HEK293 (cell line): ENCODE results near the gene CAT.

Experiments used
- CTCF ChIA-PET: fragments of 350-600 bp; formaldehyde crosslinking; extraction: SDS; loops from one replicate; lab custom pipeline; 2021; ENCODE audit warnings: antibody characterized with exemption; lab: Yijun Ruan, JAX
- POLR2A ChIA-PET: fragments of 300-600 bp; formaldehyde crosslinking; extraction: SDS; loops from one replicate; lab custom pipeline; 2020; ENCODE audit warnings: antibody characterized with exemption, inconsistent platforms; lab: Yijun Ruan, JAX
- H3K27ac ChIP-seq: fragments of 200-500 bp; sonication (Bioruptor generic); 2 replicates; pipeline ENCODE4 v1.5.1; 2014; ENCODE audit warnings: low read depth, low read length, control low read depth, inconsistent platforms; ENCODE audit errors: extremely low read depth
- H3K36me3 ChIP-seq, 2 experiments: fragments of 200-500 bp in 1 of 2; sonication (Bioruptor generic) in 1 of 2; 1 replicate in 1 of 2; 2 replicates in 1 of 2; pipeline ENCODE4 v1.5.1; 2014 to 2017; ENCODE audit warnings: inconsistent platforms in 2 of 2, low read length in 2 of 2; ENCODE audit not compliant: control insufficient read depth in 2 of 2, insufficient read depth in 1 of 2
- H3K4me1 ChIP-seq: fragments of 200-500 bp; sonication (Bioruptor generic); 2 replicates; pipeline ENCODE4 v1.5.1; 2014; ENCODE audit warnings: mild to moderate bottlenecking, low read length, inconsistent platforms; ENCODE audit not compliant: control insufficient read depth, insufficient read depth
- H3K4me3 ChIP-seq: 2 replicates; pipeline ENCODE4 v1.5.1; 2011; ENCODE audit warnings: low read depth, mild to moderate bottlenecking, control low read depth, low read length, moderate library complexity
- H3K9me3 ChIP-seq: fragments of 200-500 bp; sonication (Bioruptor generic); 2 replicates; pipeline ENCODE4 v1.5.1; 2014; ENCODE audit warnings: low read depth, low read length, inconsistent platforms; ENCODE audit not compliant: control insufficient read depth, insufficient read depth
- GLI2 ChIP-seq: fragments of 450-650 bp; formaldehyde crosslinking; IDR thresholded peaks from 2 replicates; pipeline ENCODE4; 2017; ENCODE audit warnings: missing biosample characterization, missing genetic modification characterization, low read depth, borderline replicate concordance
- HIC1 ChIP-seq: fragments of 450-650 bp; formaldehyde crosslinking; IDR thresholded peaks from 2 replicates; pipeline ENCODE4 v1.5.1; 2016; ENCODE audit warnings: missing biosample characterization, missing genetic modification characterization
- OSR2 ChIP-seq: fragments of 450-650 bp; formaldehyde crosslinking; IDR thresholded peaks from 2 replicates; pipeline ENCODE4 v1.5.1; 2016; ENCODE audit warnings: missing biosample characterization, missing genetic modification characterization
- SCRT1 ChIP-seq: fragments of 450-650 bp; formaldehyde crosslinking; IDR thresholded peaks from 2 replicates; pipeline ENCODE4 v1.5.1; 2016; ENCODE audit warnings: missing biosample characterization, missing genetic modification characterization, borderline replicate concordance
- SP2 ChIP-seq: fragments of 450-650 bp; formaldehyde crosslinking; IDR thresholded peaks from 2 replicates; pipeline ENCODE4 v1.5.1; 2016; ENCODE audit warnings: missing biosample characterization, missing genetic modification characterization
- ZBTB7A ChIP-seq: fragments of 450-650 bp; formaldehyde crosslinking; IDR thresholded peaks from 2 replicates; pipeline ENCODE4 v1.5.1; 2016; ENCODE audit warnings: low read depth, missing biosample characterization, missing genetic modification characterization
- ZNF10 ChIP-seq: fragments of 450-650 bp; formaldehyde crosslinking; IDR thresholded peaks from 2 replicates; pipeline ENCODE4 v1.5.1; 2017; ENCODE audit warnings: missing biosample characterization, missing genetic modification characterization
- ZNF112 ChIP-seq: fragments of 450-650 bp; formaldehyde crosslinking; IDR thresholded peaks from 2 replicates; pipeline ENCODE4 v1.5.0; 2017; ENCODE audit warnings: missing biosample characterization, missing genetic modification characterization
- ZNF121 ChIP-seq: fragments of 450-650 bp; formaldehyde crosslinking; IDR thresholded peaks from 2 replicates; pipeline ENCODE4 v1.5.1; 2016; ENCODE audit warnings: missing biosample characterization, missing genetic modification characterization
- ZNF138 ChIP-seq: fragments of 450-650 bp; formaldehyde crosslinking; IDR thresholded peaks from 2 replicates; pipeline ENCODE4 v1.5.1; 2016; ENCODE audit warnings: missing biosample characterization, missing genetic modification characterization, borderline replicate concordance
- ZNF2 ChIP-seq: fragments of 450-650 bp; formaldehyde crosslinking; IDR thresholded peaks from 2 replicates; pipeline ENCODE4 v1.5.1; 2016; ENCODE audit warnings: missing biosample characterization, missing genetic modification characterization
- ZNF202 ChIP-seq: fragments of 450-650 bp; formaldehyde crosslinking; IDR thresholded peaks from 2 replicates; pipeline ENCODE4 v1.5.1; 2016; ENCODE audit warnings: missing biosample characterization, missing genetic modification characterization, borderline replicate concordance
- ZNF354C ChIP-seq: fragments of 450-650 bp; formaldehyde crosslinking; IDR thresholded peaks from 2 replicates; pipeline ENCODE4 v1.5.1; 2016; ENCODE audit warnings: missing biosample characterization, missing genetic modification characterization, low read depth, borderline replicate concordance
- ZNF398 ChIP-seq: fragments of 450-650 bp; formaldehyde crosslinking; IDR thresholded peaks from 2 replicates; pipeline ENCODE4 v1.5.1; 2017; ENCODE audit warnings: missing biosample characterization, missing genetic modification characterization
- ZNF510 ChIP-seq: fragments of 450-650 bp; formaldehyde crosslinking; IDR thresholded peaks from 2 replicates; pipeline ENCODE4 v1.5.1; 2018; ENCODE audit warnings: mild to moderate bottlenecking, missing genetic modification characterization, missing biosample characterization; ENCODE audit not compliant: insufficient replicate concordance
- ZNF548 ChIP-seq: fragments of 450-650 bp; formaldehyde crosslinking; IDR thresholded peaks from 2 replicates; pipeline ENCODE4 v1.5.1; 2016; ENCODE audit warnings: missing biosample characterization, missing genetic modification characterization
- ZNF623 ChIP-seq: fragments of 450-650 bp; formaldehyde crosslinking; IDR thresholded peaks from 2 replicates; pipeline ENCODE4 v1.5.1; 2016; ENCODE audit warnings: missing biosample characterization, missing genetic modification characterization
- ZNF707 ChIP-seq: fragments of 450-650 bp; formaldehyde crosslinking; IDR thresholded peaks from 2 replicates; pipeline ENCODE4 v1.5.1; 2016; ENCODE audit warnings: missing biosample characterization, missing genetic modification characterization
- ZNF768 ChIP-seq: fragments of 450-650 bp; formaldehyde crosslinking; IDR thresholded peaks from 2 replicates; pipeline ENCODE4 v1.5.1; 2018; ENCODE audit warnings: missing biosample characterization, mild to moderate bottlenecking, missing genetic modification characterization
- TF ChIP-seq, protein P1 (sequence below): fragments of 450-650 bp; formaldehyde crosslinking; IDR thresholded peaks from 2 replicates; pipeline ENCODE4 v1.5.1; 2017; ENCODE audit warnings: missing biosample characterization, missing genetic modification characterization
- TF ChIP-seq, protein P2 (sequence below): fragments of 450-650 bp; formaldehyde crosslinking; IDR thresholded peaks from 2 replicates; pipeline ENCODE4 v1.5.1; 2016; ENCODE audit warnings: missing biosample characterization, missing genetic modification characterization
- TF ChIP-seq, protein P3 (sequence below): fragments of 450-650 bp; formaldehyde crosslinking; IDR thresholded peaks from 2 replicates; pipeline ENCODE4 v1.5.1; 2016; ENCODE audit warnings: missing biosample characterization, missing genetic modification characterization
- TF ChIP-seq, protein P4 (sequence below): fragments of 450-650 bp; formaldehyde crosslinking; IDR thresholded peaks from 2 replicates; pipeline ENCODE4 v1.5.1; 2016; ENCODE audit warnings: missing biosample characterization, missing genetic modification characterization, low read depth

Gene CAT

GRCh38 chr11:34441814-34442213 lies 3.1 kb downstream of the CAT start (continued):
- TF ChIP-seq, protein P1, sequence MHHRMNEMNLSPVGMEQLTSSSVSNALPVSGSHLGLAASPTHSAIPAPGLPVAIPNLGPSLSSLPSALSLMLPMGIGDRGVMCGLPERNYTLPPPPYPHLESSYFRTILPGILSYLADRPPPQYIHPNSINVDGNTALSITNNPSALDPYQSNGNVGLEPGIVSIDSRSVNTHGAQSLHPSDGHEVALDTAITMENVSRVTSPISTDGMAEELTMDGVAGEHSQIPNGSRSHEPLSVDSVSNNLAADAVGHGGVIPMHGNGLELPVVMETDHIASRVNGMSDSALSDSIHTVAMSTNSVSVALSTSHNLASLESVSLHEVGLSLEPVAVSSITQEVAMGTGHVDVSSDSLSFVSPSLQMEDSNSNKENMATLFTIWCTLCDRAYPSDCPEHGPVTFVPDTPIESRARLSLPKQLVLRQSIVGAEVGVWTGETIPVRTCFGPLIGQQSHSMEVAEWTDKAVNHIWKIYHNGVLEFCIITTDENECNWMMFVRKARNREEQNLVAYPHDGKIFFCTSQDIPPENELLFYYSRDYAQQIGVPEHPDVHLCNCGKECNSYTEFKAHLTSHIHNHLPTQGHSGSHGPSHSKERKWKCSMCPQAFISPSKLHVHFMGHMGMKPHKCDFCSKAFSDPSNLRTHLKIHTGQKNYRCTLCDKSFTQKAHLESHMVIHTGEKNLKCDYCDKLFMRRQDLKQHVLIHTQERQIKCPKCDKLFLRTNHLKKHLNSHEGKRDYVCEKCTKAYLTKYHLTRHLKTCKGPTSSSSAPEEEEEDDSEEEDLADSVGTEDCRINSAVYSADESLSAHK = no peak
- TF ChIP-seq ZBTB7A (tag by site-specific recombination) = no peak
- no peak for TF ChIP-seq ZNF510 (tag by site-specific recombination)
- TF ChIP-seq OSR2 (tag by site-specific recombination) = no peak
- TF ChIP-seq ZNF623 (tag by site-specific recombination) = no peak
- no peak for TF ChIP-seq SCRT1
- no peak for TF ChIP-seq SP2 (tag by site-specific recombination)

- no peaks in the 10 kb centered on the region for H3K36me3 ChIP-seq
- no peaks in the 10 kb centered on the region for H3K9me3 ChIP-seq
- TF ChIP-seq ZNF138 (tag by site-specific recombination) (no peak), ZNF202 (tag by site-specific recombination) (no peak), GLI2 (tag by site-specific recombination) (no peak), ZNF768 (tag by site-specific recombination) (no peak), SP2 (tag by site-specific recombination) (no peak), ZNF623 (tag by site-specific recombination) (no peak)
- TF ChIP-seq, all 188 proteins: peak for 0
- Histone ChIP-seq H3K4me1 (no peaks in the 10 kb centered on the region), H3K27ac (no peak overlapping the region), H3K4me3 (no peak overlapping the region)
- ChIA-PET POLR2A (no interaction called here), CTCF (no interaction called here)
Measured at GRCh38 chr11:34443136-34443535, 4.4 kb downstream of the CAT start.

DNA sequence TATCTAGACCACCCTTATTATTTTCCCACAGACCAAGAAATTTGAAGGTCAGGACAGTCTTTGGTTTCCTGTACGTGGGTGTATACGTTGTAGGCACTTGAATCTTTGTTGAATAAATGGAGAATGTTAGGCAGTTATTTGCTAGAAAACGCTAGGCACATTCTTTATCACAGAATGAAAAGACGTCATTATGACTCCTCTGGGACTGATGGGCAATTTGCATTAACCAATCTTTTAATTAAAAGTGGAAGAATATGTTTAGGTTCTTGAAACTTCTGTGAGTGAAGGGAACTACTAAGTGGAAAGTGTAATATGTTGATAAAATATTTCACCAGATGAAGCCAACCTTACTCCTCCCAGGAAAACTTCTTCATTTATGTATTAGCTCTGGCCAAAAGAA lies 5.7 kb downstream of the CAT start:
- CTCF ChIA-PET = no interaction called here
- H3K9me3 ChIP-seq = no peaks in the 10 kb centered on the region
- no peak overlapping the region for H3K27ac ChIP-seq

More for the DNA sequence above, 5.7 kb downstream of the CAT start:
- POLR2A ChIA-PET = no interaction called here
- no peak for TF ChIP-seq ZNF112 (tag by site-specific recombination)
- no peak for TF ChIP-seq ZNF10 (tag by site-specific recombination)
- no peak for TF ChIP-seq ZNF398 (tag by site-specific recombination)
- TF ChIP-seq ZNF354C (tag by site-specific recombination) = no peak
- no peak for TF ChIP-seq ZNF707 (tag by site-specific recombination)
- no peak for TF ChIP-seq ZNF548 (tag by site-specific recombination)
- TF ChIP-seq, protein P2, sequence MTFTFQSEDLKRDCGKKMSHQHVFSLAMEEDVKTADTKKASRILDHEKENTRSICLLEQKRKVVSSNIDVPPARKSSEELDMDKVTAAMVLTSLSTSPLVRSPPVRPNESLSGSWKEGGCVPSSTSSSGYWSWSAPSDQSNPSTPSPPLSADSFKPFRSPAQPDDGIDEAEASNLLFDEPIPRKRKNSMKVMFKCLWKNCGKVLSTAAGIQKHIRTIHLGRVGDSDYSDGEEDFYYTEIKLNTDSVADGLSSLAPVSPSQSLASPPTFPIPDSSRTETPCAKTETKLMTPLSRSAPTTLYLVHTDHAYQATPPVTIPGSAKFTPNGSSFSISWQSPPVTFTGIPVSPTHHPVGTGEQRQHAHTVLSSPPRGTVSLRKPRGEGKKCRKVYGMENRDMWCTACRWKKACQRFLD (tag by site-specific recombination) = no peak
- TF ChIP-seq HIC1 (tag by site-specific recombination) = no peak
- TF ChIP-seq, protein P3, sequence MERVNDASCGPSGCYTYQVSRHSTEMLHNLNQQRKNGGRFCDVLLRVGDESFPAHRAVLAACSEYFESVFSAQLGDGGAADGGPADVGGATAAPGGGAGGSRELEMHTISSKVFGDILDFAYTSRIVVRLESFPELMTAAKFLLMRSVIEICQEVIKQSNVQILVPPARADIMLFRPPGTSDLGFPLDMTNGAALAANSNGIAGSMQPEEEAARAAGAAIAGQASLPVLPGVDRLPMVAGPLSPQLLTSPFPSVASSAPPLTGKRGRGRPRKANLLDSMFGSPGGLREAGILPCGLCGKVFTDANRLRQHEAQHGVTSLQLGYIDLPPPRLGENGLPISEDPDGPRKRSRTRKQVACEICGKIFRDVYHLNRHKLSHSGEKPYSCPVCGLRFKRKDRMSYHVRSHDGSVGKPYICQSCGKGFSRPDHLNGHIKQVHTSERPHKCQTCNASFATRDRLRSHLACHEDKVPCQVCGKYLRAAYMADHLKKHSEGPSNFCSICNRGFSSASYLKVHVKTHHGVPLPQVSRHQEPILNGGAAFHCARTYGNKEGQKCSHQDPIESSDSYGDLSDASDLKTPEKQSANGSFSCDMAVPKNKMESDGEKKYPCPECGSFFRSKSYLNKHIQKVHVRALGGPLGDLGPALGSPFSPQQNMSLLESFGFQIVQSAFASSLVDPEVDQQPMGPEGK (tag by site-specific recombination) = no peak
- TF ChIP-seq ZNF121 (tag by site-specific recombination) = no peak
- TF ChIP-seq, protein P4, sequence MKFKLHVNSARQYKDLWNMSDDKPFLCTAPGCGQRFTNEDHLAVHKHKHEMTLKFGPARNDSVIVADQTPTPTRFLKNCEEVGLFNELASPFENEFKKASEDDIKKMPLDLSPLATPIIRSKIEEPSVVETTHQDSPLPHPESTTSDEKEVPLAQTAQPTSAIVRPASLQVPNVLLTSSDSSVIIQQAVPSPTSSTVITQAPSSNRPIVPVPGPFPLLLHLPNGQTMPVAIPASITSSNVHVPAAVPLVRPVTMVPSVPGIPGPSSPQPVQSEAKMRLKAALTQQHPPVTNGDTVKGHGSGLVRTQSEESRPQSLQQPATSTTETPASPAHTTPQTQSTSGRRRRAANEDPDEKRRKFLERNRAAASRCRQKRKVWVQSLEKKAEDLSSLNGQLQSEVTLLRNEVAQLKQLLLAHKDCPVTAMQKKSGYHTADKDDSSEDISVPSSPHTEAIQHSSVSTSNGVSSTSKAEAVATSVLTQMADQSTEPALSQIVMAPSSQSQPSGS = no peak
- no peak for TF ChIP-seq ZNF2 (tag by site-specific recombination)
- Histone ChIP-seq H3K36me3 (peaks cover 0 to 6% of the 10 kb centered on the region in 2 experiments; a peak in 1 of 3 replicates), H3K4me1 (no peaks in the 10 kb centered on the region), H3K4me3 (no peak overlapping the region)
